NCI-H510A treated with DMSO at 0.1 percent for 48 hours (cell line): ENCODE measurements around the gene C2CD2.

Source experiments
- DNase-seq: peaks from one replicate; lab custom pipeline; 2025; lab: John Stamatoyannopoulos, UW

C2CD2 gene

GRCh38 chr21:41914358-41914757 lies 39.5 kb downstream of the C2CD2 start:
- DNase-seq: no peak

GRCh38 chr21:41913230-41913629 lies 40.6 kb downstream of the C2CD2 start:
- DNase-seq: no peak

GRCh38 chr21:41908829-41909228 lies 45.0 kb downstream of the C2CD2 start:
- DNase-seq: no peak

GRCh38 chr21:41907496-41908258 lies 46.1 kb downstream of the C2CD2 start:
- no peak for DNase-seq

- no peak for DNase-seq
Measured at GRCh38 chr21:41906770-41907169, 47.0 kb downstream of the C2CD2 start.

- no peak for DNase-seq
Measured at GRCh38 chr21:41903559-41904351, 50.1 kb downstream of the C2CD2 start.

GRCh38 chr21:41902946-41903345 lies 50.9 kb downstream of the C2CD2 start:
- DNase-seq: no peak

- no peak for DNase-seq
Measured at GRCh38 chr21:41901782-41902181, 52.0 kb downstream of the C2CD2 start.

- DNase-seq: no peak
Measured at GRCh38 chr21:41901099-41901498, 52.7 kb downstream of the C2CD2 start.

- DNase-seq: no peak
Measured at GRCh38 chr21:41900401-41900800, 53.4 kb downstream of the C2CD2 start.

- no peak for DNase-seq
Measured at GRCh38 chr21:41899426-41900202, 54.2 kb downstream of the C2CD2 start.

GRCh38 chr21:41898998-41899397 lies 54.8 kb downstream of the C2CD2 start:
- DNase-seq: no peak

GRCh38 chr21:41897700-41898099 lies 56.1 kb downstream of the C2CD2 start:
- no peak for DNase-seq

GRCh38 chr21:41897047-41897669 lies 56.7 kb downstream of the C2CD2 start:
- DNase-seq: no peak

- DNase-seq: no peak
Measured at GRCh38 chr21:41895643-41896493, 58.0 kb downstream of the C2CD2 start.

GRCh38 chr21:41894922-41895557 lies 58.8 kb downstream of the C2CD2 start:
- no peak for DNase-seq

- no peak for DNase-seq
Measured at GRCh38 chr21:41894511-41894910, 59.3 kb downstream of the C2CD2 start.

GRCh38 chr21:41892726-41893125 lies 61.1 kb downstream of the C2CD2 start:
- DNase-seq: no peak

GRCh38 chr21:41891132-41891531 lies 62.7 kb downstream of the C2CD2 start:
- no peak for DNase-seq

- no peak for DNase-seq
Measured at GRCh38 chr21:41890355-41890754, 63.5 kb downstream of the C2CD2 start.
